ENCODE data around the gene DUSP16.
"Not testable (repeated sequence)": the region's sequence is repeated elsewhere in the genome, so short reads cannot be mapped to it uniquely, and the experiment has no call there.

Gene DUSP16

GRCh38 chr12:12531194-12531593, 31.5 kb downstream of the DUSP16 start:
- in situ Hi-C loops (cut with HindIII; ENCODE audit: low pct_ligation_motif_present, low pct_unique_long_range_greater_than_20kb, low sequenced_read_pairs), result no loop called here
- no peak for DNase-seq

DNA sequence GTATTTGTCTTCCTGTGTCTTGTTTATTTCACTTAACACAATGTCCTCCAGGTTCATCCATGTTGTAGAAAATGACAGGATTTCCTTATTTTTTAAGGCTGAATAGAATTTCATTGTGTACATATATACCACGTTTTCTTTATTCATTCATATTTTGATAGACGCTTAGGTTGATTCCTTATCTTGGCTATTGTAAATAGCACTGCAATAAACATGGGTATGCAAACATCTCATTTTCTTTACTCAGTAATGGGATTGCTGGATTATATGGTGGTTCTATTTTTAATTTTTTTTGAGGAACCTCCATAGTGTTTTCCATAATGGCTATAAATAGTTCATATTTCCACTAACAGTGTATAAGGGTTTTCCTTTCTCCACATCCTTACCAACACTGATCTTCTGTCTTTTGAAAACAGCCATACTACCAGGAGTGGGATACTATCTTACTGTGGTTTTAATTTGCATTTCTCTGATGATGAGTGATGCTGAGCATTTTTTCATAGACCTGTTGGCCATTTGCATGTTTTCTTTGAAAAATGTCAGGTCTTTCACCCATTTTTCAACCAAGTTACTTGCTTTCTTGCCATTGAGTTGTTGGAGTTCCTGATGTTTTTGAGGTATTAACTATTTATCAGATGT, 32.8 kb downstream of the DUSP16 start:
- in situ Hi-C loops (cut with HindIII; ENCODE audit: low pct_ligation_motif_present, low pct_unique_long_range_greater_than_20kb, low sequenced_read_pairs), result no loop called here
- no peak for DNase-seq

- in situ Hi-C loops (cut with HindIII; ENCODE audit: low pct_ligation_motif_present, low pct_unique_long_range_greater_than_20kb, low sequenced_read_pairs), result no loop called here
- DNase-seq, result no peak
Measured at GRCh38 chr12:12528361-12529270, 34.0 kb downstream of the DUSP16 start.

GRCh38 chr12:12527820-12528296, 34.8 kb downstream of the DUSP16 start:
- in situ Hi-C loops (cut with HindIII; ENCODE audit: low pct_ligation_motif_present, low pct_unique_long_range_greater_than_20kb, low sequenced_read_pairs), result no loop called here
- no peak for DNase-seq

DNA sequence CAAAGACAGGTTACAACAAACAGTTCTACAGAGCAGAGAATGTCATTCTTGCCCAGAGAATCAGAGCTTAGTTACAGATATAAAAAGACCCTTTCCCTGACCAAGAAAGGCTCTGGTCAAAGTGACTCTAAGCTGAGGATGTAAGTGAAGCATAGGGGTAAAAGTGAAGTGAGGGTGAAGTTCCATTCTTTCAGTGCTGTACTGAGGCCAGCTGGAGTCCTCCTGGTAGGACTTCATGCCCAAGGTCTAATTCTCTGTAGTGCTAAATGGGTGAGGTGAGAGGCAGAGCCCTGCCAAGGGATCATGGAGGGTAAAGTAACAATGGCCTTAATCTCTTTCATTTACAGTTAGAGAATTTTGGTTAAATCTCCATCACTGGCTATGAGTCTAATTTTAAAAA, 38.5 kb downstream of the DUSP16 start:
- in situ Hi-C loops (cut with HindIII; ENCODE audit: low pct_ligation_motif_present, low pct_unique_long_range_greater_than_20kb, low sequenced_read_pairs), result no loop called here
- DNase-seq, result no peak

- no peak for DNase-seq
- in situ Hi-C loops (cut with HindIII; ENCODE audit: low pct_ligation_motif_present, low pct_unique_long_range_greater_than_20kb, low sequenced_read_pairs), result no loop called here
Measured at GRCh38 chr12:12523229-12523628, 39.4 kb downstream of the DUSP16 start.

- in situ Hi-C loops (cut with HindIII; ENCODE audit: low pct_ligation_motif_present, low pct_unique_long_range_greater_than_20kb, low sequenced_read_pairs), result not testable (repeated sequence)
Measured at GRCh38 chr12:12522657-12523056, 40.0 kb downstream of the DUSP16 start.

GRCh38 chr12:12521888-12522287, 40.8 kb downstream of the DUSP16 start:
- no peak for DNase-seq
- in situ Hi-C loops (cut with HindIII; ENCODE audit: low pct_ligation_motif_present, low pct_unique_long_range_greater_than_20kb, low sequenced_read_pairs), result no loop called here

More at GRCh38 chr12:12522657-12523056, 40.0 kb downstream of the DUSP16 start:
- DNase-seq, result not testable (repeated sequence)

GRCh38 chr12:12521044-12521485, 41.6 kb downstream of the DUSP16 start:
- in situ Hi-C loops (cut with HindIII; ENCODE audit: low pct_ligation_motif_present, low pct_unique_long_range_greater_than_20kb, low sequenced_read_pairs), result no loop called here
- no peak for DNase-seq

DNA sequence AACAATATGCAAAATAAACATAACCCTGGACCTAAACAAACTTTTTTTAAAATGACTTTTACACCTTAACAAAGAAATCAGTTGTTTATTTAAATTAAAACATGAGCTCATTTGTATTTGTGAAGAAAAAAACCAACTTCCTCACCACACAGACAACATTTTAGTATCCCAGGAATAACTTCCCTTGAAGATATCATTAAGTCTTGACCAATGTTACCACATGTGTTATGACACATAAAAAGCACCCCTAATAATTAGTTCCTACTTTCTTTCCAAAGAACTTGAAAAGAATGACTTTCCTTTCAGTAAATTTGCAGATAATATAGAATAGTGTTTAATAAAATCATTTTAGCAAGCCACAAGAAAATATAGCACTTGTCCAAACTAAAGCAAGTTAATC, 42.4 kb downstream of the DUSP16 start:
- DNase-seq, result no peak
- in situ Hi-C loops (cut with HindIII; ENCODE audit: low pct_ligation_motif_present, low pct_unique_long_range_greater_than_20kb, low sequenced_read_pairs), result no loop called here

DNA sequence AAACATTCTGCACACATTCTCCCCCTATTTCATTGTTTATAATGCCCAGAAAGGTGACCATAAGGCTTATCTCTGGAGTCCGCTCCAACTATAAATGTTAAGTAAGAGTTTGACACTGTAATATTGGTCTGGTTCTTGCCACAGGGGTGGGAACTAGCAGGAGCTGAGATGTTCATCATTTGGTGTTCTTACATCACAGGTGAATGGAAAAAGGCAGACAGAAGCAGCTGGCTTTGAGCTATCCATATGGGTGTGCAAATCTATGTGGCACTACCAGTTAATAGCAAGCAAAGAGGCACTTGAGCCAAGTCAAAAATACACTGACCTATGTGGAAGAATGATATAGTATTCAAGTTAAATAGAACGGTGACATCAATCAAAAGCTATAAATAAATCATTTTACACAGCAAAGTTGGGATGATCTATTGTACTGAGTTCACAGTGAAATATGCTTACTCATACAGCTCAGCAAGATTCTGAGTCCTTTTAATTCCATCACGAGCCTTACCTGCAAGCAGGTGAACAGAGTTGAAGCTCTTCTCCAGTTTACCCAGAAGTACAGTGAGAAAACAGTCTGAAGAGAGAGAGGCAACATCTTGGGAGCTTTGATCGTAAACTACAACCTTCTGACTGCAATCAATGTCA, 43.2 kb downstream of the DUSP16 start:
- in situ Hi-C loops (cut with HindIII; ENCODE audit: low pct_ligation_motif_present, low pct_unique_long_range_greater_than_20kb, low sequenced_read_pairs), result no loop called here
- DNase-seq, result no peak

DNA sequence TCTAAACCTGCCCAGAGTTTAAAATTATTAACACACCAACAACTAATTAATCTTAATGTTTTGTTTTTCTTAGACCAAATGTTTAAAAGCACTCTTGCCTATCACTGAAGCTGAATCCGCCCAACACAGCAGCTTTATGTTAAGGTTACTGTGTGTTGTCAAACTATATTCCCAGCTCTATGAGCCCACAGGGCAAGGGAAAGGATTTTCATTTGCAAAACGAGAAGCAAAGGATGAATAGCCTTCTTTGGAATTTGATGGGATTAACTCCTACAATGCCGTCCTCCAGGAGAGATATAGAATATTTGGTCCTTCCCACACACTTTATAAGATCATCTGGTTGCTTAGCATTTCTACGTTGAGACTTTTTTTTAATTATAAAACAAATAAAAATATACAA, 43.7 kb downstream of the DUSP16 start:
- no peak for DNase-seq
- in situ Hi-C loops (cut with HindIII; ENCODE audit: low pct_ligation_motif_present, low pct_unique_long_range_greater_than_20kb, low sequenced_read_pairs), result no loop called here

DNA sequence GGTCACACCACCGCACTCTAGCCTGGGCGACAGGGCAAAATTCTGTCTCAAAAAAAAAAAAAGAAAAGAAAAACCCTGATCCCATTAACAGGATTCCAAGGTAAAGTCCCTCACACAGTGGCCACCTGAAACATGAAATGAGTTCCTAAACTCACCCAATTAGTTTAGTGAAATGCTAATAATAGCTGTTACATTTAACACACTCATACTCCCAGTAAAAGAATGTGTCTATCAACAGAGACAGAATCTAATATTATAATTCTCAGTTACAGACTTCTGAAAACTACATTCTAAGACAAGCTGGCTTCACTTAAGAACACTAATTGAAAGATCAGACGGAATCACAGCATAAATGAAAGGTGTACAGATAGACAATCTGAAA, 44.2 kb downstream of the DUSP16 start:
- DNase-seq, result no peak
- in situ Hi-C loops (cut with HindIII; ENCODE audit: low pct_ligation_motif_present, low pct_unique_long_range_greater_than_20kb, low sequenced_read_pairs), result no loop called here

GRCh38 chr12:12513416-12514006, 49.2 kb downstream of the DUSP16 start:
- no peak for DNase-seq
- in situ Hi-C loops (cut with HindIII; ENCODE audit: low pct_ligation_motif_present, low pct_unique_long_range_greater_than_20kb, low sequenced_read_pairs), result no loop called here

GRCh38 chr12:12511895-12512711, 50.6 kb downstream of the DUSP16 start:
- in situ Hi-C loops (cut with HindIII; ENCODE audit: low pct_ligation_motif_present, low pct_unique_long_range_greater_than_20kb, low sequenced_read_pairs), result no loop called here
- no peak for DNase-seq

DNA sequence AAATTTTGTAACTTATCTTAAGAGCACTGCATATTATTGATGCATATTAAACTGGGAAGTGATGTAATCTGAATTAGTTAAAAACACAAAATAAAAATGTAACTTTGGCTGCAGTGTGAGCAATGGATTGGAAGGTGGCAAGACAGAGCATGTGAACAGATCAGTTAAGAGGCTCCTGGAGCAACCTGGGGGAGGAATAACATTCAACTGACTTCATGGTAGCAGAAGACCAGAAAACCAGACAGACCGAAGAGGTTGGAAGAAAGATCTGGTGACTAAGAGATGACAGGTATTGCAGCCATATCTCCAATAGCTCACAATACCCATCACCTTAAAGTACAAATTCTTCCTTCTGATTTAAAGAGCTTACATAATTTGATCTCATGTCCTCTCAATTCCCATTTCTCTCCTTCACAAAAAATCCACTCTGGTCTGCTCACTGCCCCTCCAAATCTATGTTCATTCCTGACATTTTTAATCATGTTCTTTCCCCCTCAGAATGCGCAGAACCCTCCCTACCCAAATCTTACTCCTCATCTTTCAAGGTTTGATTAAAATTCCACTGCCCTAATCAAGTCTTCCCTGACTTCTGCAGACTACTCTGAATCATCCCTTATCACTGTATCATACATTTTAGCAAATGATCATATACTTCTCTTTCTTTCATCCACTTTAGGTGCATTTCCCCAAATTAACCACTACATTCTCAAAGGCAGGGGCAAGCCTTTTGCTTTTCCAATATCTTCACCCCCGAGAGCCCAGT, 51.5 kb downstream of the DUSP16 start:
- in situ Hi-C loops (cut with HindIII; ENCODE audit: low pct_ligation_motif_present, low pct_unique_long_range_greater_than_20kb, low sequenced_read_pairs), result no loop called here
- no peak for DNase-seq

GRCh38 chr12:12510551-12510950, 52.1 kb downstream of the DUSP16 start:
- in situ Hi-C loops (cut with HindIII; ENCODE audit: low pct_ligation_motif_present, low pct_unique_long_range_greater_than_20kb, low sequenced_read_pairs), result no loop called here
- DNase-seq, result no peak
